CD4-positive, alpha-beta T cell (primary cell): ENCODE results near the gene BAIAP2. TPM values are rescaled to one million over a fixed set of nuclear protein-coding genes. Genes with fewer than 3 reads are reported as not detected.

ENCODE experiments used
- ATAC-seq: fragments of 200-7000 bp; cut with Tn5 transposase; one replicate; pipeline ENCODE4 v1.10.0; 2022; ENCODE audit warnings: mild to moderate bottlenecking; ENCODE audit not compliant: poor library complexity
- CTCF ChIA-PET: fragments of 350-600 bp; sonication (Branson Sonifier 250); formaldehyde crosslinking; loops from one replicate; lab custom pipeline; 2021; ENCODE audit warnings: antibody characterized with exemption, inconsistent platforms; lab: Charles Lee
- POLR2A ChIA-PET: fragments of 350-600 bp; sonication (Branson Sonifier 250); formaldehyde crosslinking; loops from one replicate; lab custom pipeline; 2021; ENCODE audit warnings: antibody characterized with exemption, inconsistent platforms; lab: Charles Lee
- DNase-seq, 14 experiments: peaks; one replicate each; pipeline ENCODE4 v3.0.0-alpha.2; 2013 to 2020; ENCODE audit warnings: mixed read lengths in 2 of 14
- H3K27ac ChIP-seq, 2 donors: one replicate each; pipeline versions ENCODE4 v1.5.1 to v1.7.0; 2013; ENCODE audit warnings: low read length in 2 of 2, low read depth in 1 of 2, mild to moderate bottlenecking in 1 of 2
- H3K27me3 ChIP-seq, 2 experiments: 1 replicate in 1 of 2; 2 replicates in 1 of 2; pipeline versions ENCODE4 v1.6.1 to v1.7.0; 2013; ENCODE audit warnings: low read length in 2 of 2, control low read depth in 1 of 2, mild to moderate bottlenecking in 1 of 2, moderate library complexity in 1 of 2; ENCODE audit not compliant: insufficient read depth in 2 of 2, control insufficient read depth in 1 of 2
- H3K36me3 ChIP-seq: one replicate; pipeline ENCODE4 v1.6.1; 2013; ENCODE audit warnings: low read length, control low read depth; ENCODE audit not compliant: insufficient read depth
- H3K4me1 ChIP-seq: one replicate; pipeline ENCODE4 v1.6.1; 2013; ENCODE audit warnings: low read length, control low read depth; ENCODE audit not compliant: insufficient read depth
- H3K4me3 ChIP-seq: one replicate; pipeline ENCODE4 v1.5.1; 2013; ENCODE audit warnings: mild to moderate bottlenecking, low read length, moderate library complexity
- H3K9me3 ChIP-seq, 2 experiments: 1 replicate in 1 of 2; 2 replicates in 1 of 2; pipeline versions ENCODE4 v1.6.1 to v1.7.0; 2013; ENCODE audit warnings: low read length in 2 of 2, mild to moderate bottlenecking in 2 of 2, control low read depth in 1 of 2, moderate library complexity in 1 of 2; ENCODE audit not compliant: control insufficient read depth in 1 of 2, insufficient read depth in 1 of 2
- H3K27ac Mint-ChIP-seq: one replicate; pipeline ENCODE4 v1.8.0; 2020; ENCODE audit warnings: mixed read lengths
- H3K27me3 Mint-ChIP-seq: one replicate; pipeline ENCODE4 v1.8.0; 2021; ENCODE audit warnings: mixed read lengths
- H3K36me3 Mint-ChIP-seq: one replicate; pipeline ENCODE4 v1.8.0; 2021; ENCODE audit warnings: low read depth, mixed read lengths
- H3K4me1 Mint-ChIP-seq: one replicate; pipeline ENCODE4 v1.8.0; 2021; ENCODE audit warnings: low read depth, mixed read lengths
- H3K4me3 Mint-ChIP-seq: one replicate; pipeline ENCODE4 v1.8.0; 2020; ENCODE audit warnings: mild to moderate bottlenecking, mixed read lengths
- H3K9me3 Mint-ChIP-seq: one replicate; pipeline ENCODE4 v1.8.0; 2020; ENCODE audit warnings: mixed read lengths
- intact Hi-C, 2 experiments: fragments of 100-400 bp; cut with DNase I in 1 of 2; cut with micrococcal nuclease in 1 of 2; formaldehyde crosslinking; loops; one replicate each; pipeline versions ENCODE4 v1.15.1 to v1.9.0; 2023 to 2025; cut with DNase I, micrococcal nuclease
- total RNA-seq, 174 experiments: library from RNA in 2 of 174; stranded (reverse) in 2 of 174; gene quantifications; one replicate each; pipeline ENCODE4 v1.2.3 and lab custom pipeline; 2021 to 2026
- TF ChIP-seq, protein P1 (sequence below): fragments of 200-600 bp; IDR thresholded peaks from one replicate; pipeline ENCODE4 v1.8.0; 2022; ENCODE audit warnings: antibody characterized with exemption, mild to moderate bottlenecking

Gene BAIAP2
- total RNA-seq, 2 experiments from 2014 or later, result 4.2 to 4.9 TPM

DNA sequence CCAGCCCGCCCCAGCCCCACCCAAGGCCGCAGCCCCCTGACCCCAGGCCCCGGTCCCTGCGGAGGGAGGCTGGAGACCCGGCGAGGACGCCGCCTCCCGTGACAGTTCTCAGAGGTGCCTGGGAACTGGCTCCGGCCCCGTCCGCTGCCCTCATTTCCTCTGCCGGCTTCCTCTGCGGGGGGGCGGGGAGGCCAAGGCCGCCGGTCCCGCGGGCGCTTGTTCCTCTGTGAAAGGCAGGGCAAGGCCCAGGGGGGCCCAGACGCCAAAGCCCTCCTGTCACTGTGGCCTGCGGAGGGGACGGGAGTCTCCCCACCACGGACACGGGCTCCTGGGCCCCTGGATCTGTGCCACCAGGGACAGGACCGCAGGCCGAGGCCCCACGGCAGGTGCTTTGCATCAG lies 125.4 kb downstream of the BAIAP2 start:
- H3K36me3 Mint-ChIP-seq, result no peaks in the 10 kb centered on the region
- H3K27me3 ChIP-seq, result peaks cover 18 to 22% of the 10 kb centered on the region in 2 experiments
- H3K27me3 Mint-ChIP-seq, result peaks cover 20% of the 10 kb centered on the region
- no peaks in the 10 kb centered on the region for H3K9me3 Mint-ChIP-seq
- no peak overlapping the region for H3K27ac Mint-ChIP-seq
- peaks cover 0 to 33% of the 10 kb centered on the region in 2 experiments for H3K9me3 ChIP-seq
- peaks cover 15% of the 10 kb centered on the region for H3K4me1 ChIP-seq
- CTCF ChIA-PET, result no interaction called here
- H3K36me3 ChIP-seq, result no peaks in the 10 kb centered on the region
- H3K4me3 Mint-ChIP-seq, result no peak overlapping the region
- TF ChIP-seq, protein P1, sequence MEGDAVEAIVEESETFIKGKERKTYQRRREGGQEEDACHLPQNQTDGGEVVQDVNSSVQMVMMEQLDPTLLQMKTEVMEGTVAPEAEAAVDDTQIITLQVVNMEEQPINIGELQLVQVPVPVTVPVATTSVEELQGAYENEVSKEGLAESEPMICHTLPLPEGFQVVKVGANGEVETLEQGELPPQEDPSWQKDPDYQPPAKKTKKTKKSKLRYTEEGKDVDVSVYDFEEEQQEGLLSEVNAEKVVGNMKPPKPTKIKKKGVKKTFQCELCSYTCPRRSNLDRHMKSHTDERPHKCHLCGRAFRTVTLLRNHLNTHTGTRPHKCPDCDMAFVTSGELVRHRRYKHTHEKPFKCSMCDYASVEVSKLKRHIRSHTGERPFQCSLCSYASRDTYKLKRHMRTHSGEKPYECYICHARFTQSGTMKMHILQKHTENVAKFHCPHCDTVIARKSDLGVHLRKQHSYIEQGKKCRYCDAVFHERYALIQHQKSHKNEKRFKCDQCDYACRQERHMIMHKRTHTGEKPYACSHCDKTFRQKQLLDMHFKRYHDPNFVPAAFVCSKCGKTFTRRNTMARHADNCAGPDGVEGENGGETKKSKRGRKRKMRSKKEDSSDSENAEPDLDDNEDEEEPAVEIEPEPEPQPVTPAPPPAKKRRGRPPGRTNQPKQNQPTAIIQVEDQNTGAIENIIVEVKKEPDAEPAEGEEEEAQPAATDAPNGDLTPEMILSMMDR, result no peak
- POLR2A ChIA-PET, result no interaction called here
- no peaks in the 10 kb centered on the region for H3K4me1 Mint-ChIP-seq
- peak overlapping the region; percentile 20 for H3K4me3 ChIP-seq
- no peak for ATAC-seq
- no peak overlapping the region for H3K27ac ChIP-seq
- intact Hi-C loops, result no loop called here
- peak in 2 of 14 experiments; percentile 13 to 49 for DNase-seq

DNA sequence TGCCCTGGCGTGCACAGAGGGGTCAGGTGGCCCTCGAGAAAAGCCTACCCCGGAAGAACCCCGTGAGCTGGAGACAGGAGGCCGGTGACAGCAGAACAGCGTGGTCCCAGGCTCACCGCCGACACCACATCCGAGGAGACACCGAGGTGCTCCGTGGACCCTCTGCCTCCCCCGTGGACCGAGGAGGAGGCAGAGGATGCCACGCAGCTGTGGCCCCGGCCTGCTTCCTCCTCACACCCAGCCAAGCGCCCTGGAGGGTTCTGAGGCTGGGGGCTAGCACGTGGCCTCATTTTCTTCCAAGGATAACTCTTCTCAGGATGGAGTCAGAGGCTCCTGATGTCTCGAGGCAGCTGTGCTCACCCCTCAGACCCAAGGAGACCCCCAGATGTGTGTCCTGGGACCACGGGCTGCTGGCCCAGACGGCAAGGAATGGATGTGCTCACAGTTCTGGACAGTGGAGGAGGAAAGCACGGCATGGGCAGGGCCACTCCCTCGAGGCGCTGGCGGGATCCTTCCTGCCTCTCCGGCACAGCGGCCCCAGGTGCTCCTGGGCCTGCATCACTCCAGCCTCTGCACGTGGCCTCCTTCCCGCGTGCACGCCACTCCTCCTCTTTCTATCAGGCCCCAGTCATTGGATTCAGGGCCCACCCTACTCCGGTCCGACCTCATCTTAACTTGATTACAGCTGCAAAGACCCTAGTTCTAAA lies 125.9 kb downstream of the BAIAP2 start:
- no peak for ATAC-seq
- H3K9me3 Mint-ChIP-seq, result no peaks in the 10 kb centered on the region
- no peak overlapping the region for H3K4me3 Mint-ChIP-seq
- no peaks in the 10 kb centered on the region for H3K36me3 ChIP-seq
- peaks cover 20% of the 10 kb centered on the region for H3K4me1 ChIP-seq
- ChIA-PET POLR2A (no interaction called here), CTCF (no interaction called here)
- no peak for DNase-seq
- peaks cover 0 to 36% of the 10 kb centered on the region in 2 experiments for H3K9me3 ChIP-seq
- no peak overlapping the region for H3K27ac ChIP-seq
- intact Hi-C loops, result no loop called here
- TF ChIP-seq, protein P1, result no peak
- peak overlapping the region; percentile 20 for H3K4me3 ChIP-seq
- no peaks in the 10 kb centered on the region for H3K36me3 Mint-ChIP-seq
- peaks cover 20% of the 10 kb centered on the region for H3K27me3 Mint-ChIP-seq
- H3K4me1 Mint-ChIP-seq, result no peaks in the 10 kb centered on the region
- peaks cover 22 to 26% of the 10 kb centered on the region in 2 experiments for H3K27me3 ChIP-seq
- no peak overlapping the region for H3K27ac Mint-ChIP-seq

- Histone ChIP-seq H3K4me1 (peaks cover 21% of the 10 kb centered on the region), H3K27me3 (peaks cover 23 to 28% of the 10 kb centered on the region in 2 experiments), H3K27ac (no peak overlapping the region), H3K36me3 (no peaks in the 10 kb centered on the region), H3K4me3 (no peak overlapping the region), H3K9me3 (peaks cover 0 to 37% of the 10 kb centered on the region in 2 experiments)
- peaks cover 20% of the 10 kb centered on the region for H3K27me3 Mint-ChIP-seq
- intact Hi-C loops, result no loop called here
- no peak overlapping the region for H3K27ac Mint-ChIP-seq
- ChIA-PET CTCF (no interaction called here), POLR2A (no interaction called here)
- no peaks in the 10 kb centered on the region for H3K4me1 Mint-ChIP-seq
- ATAC-seq (no peak), DNase-seq (no peak)
- H3K9me3 Mint-ChIP-seq, result no peaks in the 10 kb centered on the region
- TF ChIP-seq, protein P1, result no peak
- no peaks in the 10 kb centered on the region for H3K36me3 Mint-ChIP-seq
- H3K4me3 Mint-ChIP-seq, result no peak overlapping the region
Measured at GRCh38 chr17:81161536-81161935, 126.6 kb downstream of the BAIAP2 start.
